ENCODE data around the gene PDSS2.

The PDSS2 gene

GRCh38 chr6:107440936-107441335 is 18.4 kb downstream of the PDSS2 start:
- TF ChIP-seq, protein P1, sequence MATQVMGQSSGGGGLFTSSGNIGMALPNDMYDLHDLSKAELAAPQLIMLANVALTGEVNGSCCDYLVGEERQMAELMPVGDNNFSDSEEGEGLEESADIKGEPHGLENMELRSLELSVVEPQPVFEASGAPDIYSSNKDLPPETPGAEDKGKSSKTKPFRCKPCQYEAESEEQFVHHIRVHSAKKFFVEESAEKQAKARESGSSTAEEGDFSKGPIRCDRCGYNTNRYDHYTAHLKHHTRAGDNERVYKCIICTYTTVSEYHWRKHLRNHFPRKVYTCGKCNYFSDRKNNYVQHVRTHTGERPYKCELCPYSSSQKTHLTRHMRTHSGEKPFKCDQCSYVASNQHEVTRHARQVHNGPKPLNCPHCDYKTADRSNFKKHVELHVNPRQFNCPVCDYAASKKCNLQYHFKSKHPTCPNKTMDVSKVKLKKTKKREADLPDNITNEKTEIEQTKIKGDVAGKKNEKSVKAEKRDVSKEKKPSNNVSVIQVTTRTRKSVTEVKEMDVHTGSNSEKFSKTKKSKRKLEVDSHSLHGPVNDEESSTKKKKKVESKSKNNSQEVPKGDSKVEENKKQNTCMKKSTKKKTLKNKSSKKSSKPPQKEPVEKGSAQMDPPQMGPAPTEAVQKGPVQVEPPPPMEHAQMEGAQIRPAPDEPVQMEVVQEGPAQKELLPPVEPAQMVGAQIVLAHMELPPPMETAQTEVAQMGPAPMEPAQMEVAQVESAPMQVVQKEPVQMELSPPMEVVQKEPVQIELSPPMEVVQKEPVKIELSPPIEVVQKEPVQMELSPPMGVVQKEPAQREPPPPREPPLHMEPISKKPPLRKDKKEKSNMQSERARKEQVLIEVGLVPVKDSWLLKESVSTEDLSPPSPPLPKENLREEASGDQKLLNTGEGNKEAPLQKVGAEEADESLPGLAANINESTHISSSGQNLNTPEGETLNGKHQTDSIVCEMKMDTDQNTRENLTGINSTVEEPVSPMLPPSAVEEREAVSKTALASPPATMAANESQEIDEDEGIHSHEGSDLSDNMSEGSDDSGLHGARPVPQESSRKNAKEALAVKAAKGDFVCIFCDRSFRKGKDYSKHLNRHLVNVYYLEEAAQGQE (IDR thresholded peaks at IDR 0.05; ENCODE audit: insufficient read depth in 1 of 2, low read depth in 2 of 2, low read length in 2 of 2) = no peak
- TF ChIP-seq POLR2AphosphoS5 (IDR thresholded peaks at IDR 0.05; ENCODE audit: low read depth, low read length) (no peak), SIN3A (IDR thresholded peaks at IDR 0.05; ENCODE audit: borderline replicate concordance, insufficient read depth, low read length) (no peak), TAF1 (IDR thresholded peaks at IDR 0.05; ENCODE audit: borderline replicate concordance, insufficient read depth, low read length) (no peak), FOXP2 (optimal IDR thresholded peaks at IDR 0.05; ENCODE audit: borderline replicate concordance, extremely low read depth, extremely low read length, insufficient read depth) (no peak)

DNA sequence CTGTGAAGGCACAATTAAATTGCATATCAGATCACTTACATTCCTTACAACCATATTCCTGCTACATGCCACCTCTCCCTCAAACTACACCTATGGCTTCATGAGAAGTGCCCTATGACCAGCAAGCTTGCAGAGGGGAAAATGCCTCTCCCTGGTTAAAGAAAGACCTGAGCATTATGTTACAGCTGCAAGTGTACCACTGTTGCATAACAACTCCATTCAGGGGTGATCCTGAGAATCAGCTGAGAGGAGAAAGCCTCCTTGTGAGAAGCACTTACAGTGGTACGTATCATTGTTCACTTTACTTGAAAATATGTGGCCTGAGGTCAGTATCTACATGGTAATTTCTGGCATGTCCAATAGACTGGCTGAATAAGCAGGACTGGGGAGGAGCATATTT is 20.0 kb downstream of the PDSS2 start:
- no peak for TF ChIP-seq TAF1 (IDR thresholded peaks at IDR 0.05; ENCODE audit: borderline replicate concordance, insufficient read depth, low read length)
- no peak for TF ChIP-seq FOXP2 (optimal IDR thresholded peaks at IDR 0.05; ENCODE audit: borderline replicate concordance, extremely low read depth, extremely low read length, insufficient read depth)
- TF ChIP-seq POLR2AphosphoS5 (IDR thresholded peaks at IDR 0.05; ENCODE audit: low read depth, low read length) = no peak
- TF ChIP-seq, protein P1 (IDR thresholded peaks at IDR 0.05; ENCODE audit: insufficient read depth in 1 of 2, low read depth in 2 of 2, low read length in 2 of 2) = no peak
- TF ChIP-seq SIN3A (IDR thresholded peaks at IDR 0.05; ENCODE audit: borderline replicate concordance, insufficient read depth, low read length) = no peak

DNA sequence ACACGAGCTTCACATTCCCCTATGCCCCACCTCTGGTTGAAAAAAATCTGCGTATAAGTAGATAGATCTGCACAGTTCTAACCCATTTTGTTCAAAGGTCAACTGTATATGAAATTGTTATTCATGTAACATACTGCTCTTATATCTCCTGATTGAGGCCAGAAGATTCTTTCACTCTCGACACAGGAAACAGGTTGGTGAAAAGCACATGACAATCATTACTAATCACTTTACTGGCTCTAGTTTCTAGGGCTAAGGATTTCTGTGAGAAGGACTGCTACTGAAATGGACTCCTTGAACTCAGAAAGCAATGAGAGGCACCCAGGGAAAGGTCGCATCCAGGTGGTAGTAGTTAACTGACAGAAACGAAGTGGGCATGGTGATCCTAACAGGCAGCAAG is 21.7 kb downstream of the PDSS2 start:
- TF ChIP-seq SIN3A (IDR thresholded peaks at IDR 0.05; ENCODE audit: borderline replicate concordance, insufficient read depth, low read length) = no peak
- no peak for TF ChIP-seq POLR2AphosphoS5 (IDR thresholded peaks at IDR 0.05; ENCODE audit: low read depth, low read length)
- TF ChIP-seq, protein P1 (IDR thresholded peaks at IDR 0.05; ENCODE audit: insufficient read depth in 1 of 2, low read depth in 2 of 2, low read length in 2 of 2) = no peak
- no peak for TF ChIP-seq TAF1 (IDR thresholded peaks at IDR 0.05; ENCODE audit: borderline replicate concordance, insufficient read depth, low read length)
- no peak for TF ChIP-seq FOXP2 (optimal IDR thresholded peaks at IDR 0.05; ENCODE audit: borderline replicate concordance, extremely low read depth, extremely low read length, insufficient read depth)

DNA sequence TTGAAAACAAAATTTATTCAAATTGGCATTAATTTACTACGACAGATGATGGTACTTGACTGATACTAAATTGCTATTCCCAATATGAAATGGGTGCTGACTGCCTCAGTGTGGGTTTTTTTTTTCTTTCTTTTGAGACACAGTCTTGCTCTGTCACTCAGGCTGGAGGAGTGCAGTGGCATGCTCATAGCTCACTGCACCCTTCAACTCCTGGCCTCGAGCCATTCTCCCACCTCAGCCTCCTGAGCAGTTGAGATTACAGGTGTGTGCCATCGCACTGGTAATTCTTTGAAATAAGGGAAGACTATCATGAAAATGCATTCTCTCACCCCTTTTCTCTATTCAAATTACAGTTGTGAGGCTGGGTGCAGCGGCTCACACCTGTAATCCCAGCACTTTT is 22.5 kb downstream of the PDSS2 start:
- no peak for TF ChIP-seq SIN3A (IDR thresholded peaks at IDR 0.05; ENCODE audit: borderline replicate concordance, insufficient read depth, low read length)
- TF ChIP-seq, protein P1 (IDR thresholded peaks at IDR 0.05; ENCODE audit: insufficient read depth in 1 of 2, low read depth in 2 of 2, low read length in 2 of 2) = no peak
- TF ChIP-seq POLR2AphosphoS5 (IDR thresholded peaks at IDR 0.05; ENCODE audit: low read depth, low read length) = no peak
- TF ChIP-seq FOXP2 (optimal IDR thresholded peaks at IDR 0.05; ENCODE audit: borderline replicate concordance, extremely low read depth, extremely low read length, insufficient read depth) = no peak
- TF ChIP-seq TAF1 (IDR thresholded peaks at IDR 0.05; ENCODE audit: borderline replicate concordance, insufficient read depth, low read length) = no peak

DNA sequence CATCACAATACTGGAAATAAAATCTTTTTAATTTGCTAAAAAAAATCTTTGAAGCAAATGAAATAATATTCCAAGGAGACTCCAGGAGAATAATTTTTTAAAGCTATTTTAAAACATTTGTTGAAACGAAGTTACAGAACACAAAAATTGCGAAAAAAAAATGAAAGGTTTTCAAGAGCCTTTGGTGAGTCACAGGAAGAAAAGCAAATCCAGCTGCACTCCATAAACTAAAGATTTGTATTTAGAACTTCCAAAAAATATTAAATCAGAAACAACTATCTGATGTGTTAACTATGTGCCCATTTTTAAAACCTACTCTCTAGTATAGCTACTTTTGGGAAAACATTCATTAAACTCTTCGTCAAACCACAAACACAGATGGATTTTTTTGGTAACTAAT is 23.6 kb downstream of the PDSS2 start:
- TF ChIP-seq, protein P1 (IDR thresholded peaks at IDR 0.05; ENCODE audit: insufficient read depth in 1 of 2, low read depth in 2 of 2, low read length in 2 of 2) = no peak
- no peak for TF ChIP-seq SIN3A (IDR thresholded peaks at IDR 0.05; ENCODE audit: borderline replicate concordance, insufficient read depth, low read length)
- TF ChIP-seq FOXP2 (optimal IDR thresholded peaks at IDR 0.05; ENCODE audit: borderline replicate concordance, extremely low read depth, extremely low read length, insufficient read depth) = no peak
- TF ChIP-seq TAF1 (IDR thresholded peaks at IDR 0.05; ENCODE audit: borderline replicate concordance, insufficient read depth, low read length) = no peak
- no peak for TF ChIP-seq POLR2AphosphoS5 (IDR thresholded peaks at IDR 0.05; ENCODE audit: low read depth, low read length)

Measured in PFSK-1 (cell line).